HG02798 (cell line): ENCODE results near the gene HAUS7.
"Not testable (repeated sequence)": the region's sequence is repeated elsewhere in the genome, so short reads cannot be mapped to it uniquely, and the experiment has no call there.

Experiments
- ATAC-seq: cut with Tn5 transposase; IDR thresholded peaks from one replicate; pipeline ENCODE4 v1.9.1; 2021; ENCODE audit warnings: mild to moderate bottlenecking; ENCODE audit not compliant: unreplicated experiment, poor library complexity

HAUS7 gene

GRCh38 chrX:153412746-153413720, 57.3 kb downstream of the HAUS7 start:
- no peak for ATAC-seq

DNA sequence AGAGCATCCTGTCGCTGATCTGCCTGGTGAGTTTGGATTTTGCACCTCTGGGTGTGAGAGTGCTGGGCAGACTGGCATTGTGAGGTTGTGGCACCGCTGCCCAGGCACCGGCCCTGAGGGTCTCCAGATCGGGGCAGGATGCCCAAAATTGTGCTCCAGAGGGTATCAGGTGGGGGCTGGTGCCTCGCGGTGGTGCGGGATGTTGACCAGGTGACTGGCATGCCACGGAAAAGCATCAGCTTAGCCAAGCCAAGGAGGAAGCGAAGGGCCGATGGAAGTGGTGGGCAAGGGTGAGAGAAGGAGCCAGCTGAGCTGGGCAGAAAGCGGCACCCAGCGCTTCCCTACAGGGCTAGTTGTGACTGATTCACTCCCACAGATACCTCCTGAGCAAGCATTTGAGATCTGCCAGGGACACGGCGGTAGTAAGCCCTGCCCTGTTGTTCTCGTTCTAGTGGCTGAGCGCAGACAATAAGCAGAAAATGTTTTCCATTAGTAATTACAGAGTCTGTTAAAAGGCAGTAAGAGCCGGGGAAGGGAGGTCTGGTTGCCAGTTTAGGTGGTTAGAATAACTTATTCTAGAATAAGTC, 58.3 kb downstream of the HAUS7 start:
- no peak for ATAC-seq

- ATAC-seq = peak; percentile 81
These were observed 59.0 kb downstream of the HAUS7 start, which contains the start of gene ZFP92 for GRCh38 chrX:153411255-153411987. ZFP92 (plus strand) TSS chrX:153411472; CDS start chrX:153418323, 6,851 bp downstream.

DNA sequence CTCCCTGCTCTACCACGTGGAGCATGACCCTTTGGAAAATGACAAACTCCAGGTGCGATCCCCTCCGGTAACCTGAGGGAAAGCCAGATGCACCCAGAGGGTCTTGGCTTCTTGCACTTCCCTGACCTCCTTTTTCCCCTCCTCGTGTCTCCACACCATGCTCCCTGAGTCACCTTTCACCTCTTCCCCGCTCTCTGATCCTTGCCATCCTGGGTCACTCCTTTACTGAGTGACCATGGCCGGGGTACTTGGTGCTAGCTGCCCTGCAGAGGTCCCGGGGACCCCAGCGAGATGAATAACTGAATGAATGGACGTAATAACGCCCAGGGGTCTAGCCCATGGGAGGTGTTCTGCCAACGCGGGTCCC, 59.5 kb downstream of the HAUS7 start:
- no peak for ATAC-seq

- ATAC-seq = no peak
These were observed 60.0 kb downstream of the HAUS7 start for GRCh38 chrX:153410373-153410772.

DNA sequence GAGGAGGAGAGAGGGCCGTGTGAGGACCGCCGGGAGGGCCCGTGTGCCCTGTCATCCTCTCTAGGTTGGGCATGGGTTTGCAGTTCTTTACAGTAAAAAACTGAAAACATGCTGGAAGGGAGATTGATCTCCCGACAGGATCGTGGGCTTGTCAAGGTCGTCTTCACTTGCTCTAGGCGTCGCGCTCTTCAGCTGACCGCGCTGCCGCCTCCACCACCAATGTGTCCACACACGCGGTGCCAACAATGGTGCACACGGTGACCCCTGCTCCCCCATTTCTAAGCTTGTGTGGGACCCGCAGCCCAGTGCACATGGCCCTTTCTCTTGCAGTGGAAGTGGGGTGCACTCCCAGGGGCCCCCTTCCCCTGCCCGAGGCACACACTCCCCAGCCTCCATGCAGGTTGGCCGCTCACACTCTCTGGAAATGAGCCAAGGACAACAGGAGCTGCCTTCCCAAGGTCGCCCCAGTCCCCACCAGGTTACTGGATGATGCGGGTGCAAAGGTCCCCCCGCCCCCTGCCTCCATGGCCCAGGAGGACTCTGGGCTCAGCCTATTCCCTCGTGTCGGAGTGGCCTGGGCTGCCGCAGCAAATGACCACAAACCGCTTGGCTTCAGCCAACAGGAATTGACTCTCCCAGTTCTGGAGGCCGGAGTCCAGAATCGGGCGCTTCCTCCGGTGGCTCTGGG, 60.8 kb downstream of the HAUS7 start:
- no peak for ATAC-seq

DNA sequence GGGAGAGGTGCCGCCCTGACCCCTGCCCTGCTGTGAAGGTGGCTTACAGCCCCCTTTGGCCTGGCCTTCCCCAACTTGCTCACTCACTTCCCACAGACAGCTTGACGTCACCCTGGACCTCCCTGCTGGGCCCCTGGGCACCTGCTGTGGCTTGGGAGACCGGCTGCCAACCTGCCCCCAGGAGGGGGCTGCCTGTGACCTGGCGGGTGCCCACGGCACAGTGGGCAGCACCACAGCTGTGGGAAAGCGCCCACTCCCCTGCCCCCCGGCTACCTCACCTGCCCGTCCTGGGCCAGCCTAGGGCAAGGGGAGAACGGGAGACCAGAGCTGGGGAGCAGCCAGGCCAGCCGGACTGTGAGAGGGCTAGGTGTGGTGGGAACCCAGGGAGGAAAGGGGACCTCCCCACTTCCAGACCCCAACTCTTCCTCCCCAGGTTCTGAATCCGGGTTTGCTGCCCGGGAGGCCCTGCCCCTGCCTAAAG, 61.5 kb downstream of the HAUS7 start:
- no peak for ATAC-seq

GRCh38 chrX:153408221-153408721, 62.1 kb downstream of the HAUS7 start:
- ATAC-seq = no peak

- no peak for ATAC-seq
These were observed 62.6 kb downstream of the HAUS7 start for GRCh38 chrX:153407736-153408135.

DNA sequence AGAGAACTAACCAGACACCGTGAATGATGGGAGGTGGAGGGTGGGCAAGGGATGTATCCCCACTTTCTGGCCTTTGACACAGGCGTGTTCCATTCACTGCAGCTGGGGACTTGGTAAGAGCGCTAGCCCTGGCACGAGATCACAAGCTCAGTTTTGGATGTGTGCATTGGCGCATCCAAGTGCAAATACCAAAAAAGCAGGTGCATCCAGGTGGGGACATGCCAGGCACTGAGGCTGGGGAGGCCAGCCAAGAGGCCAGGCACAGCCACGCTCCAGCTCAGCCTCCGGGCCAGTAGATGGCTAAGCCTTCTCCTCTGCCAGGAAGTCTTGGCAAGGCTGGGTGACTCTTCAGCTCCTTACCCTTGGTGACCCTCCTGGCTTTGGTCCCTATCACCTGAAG, 63.5 kb downstream of the HAUS7 start:
- ATAC-seq = no peak

DNA sequence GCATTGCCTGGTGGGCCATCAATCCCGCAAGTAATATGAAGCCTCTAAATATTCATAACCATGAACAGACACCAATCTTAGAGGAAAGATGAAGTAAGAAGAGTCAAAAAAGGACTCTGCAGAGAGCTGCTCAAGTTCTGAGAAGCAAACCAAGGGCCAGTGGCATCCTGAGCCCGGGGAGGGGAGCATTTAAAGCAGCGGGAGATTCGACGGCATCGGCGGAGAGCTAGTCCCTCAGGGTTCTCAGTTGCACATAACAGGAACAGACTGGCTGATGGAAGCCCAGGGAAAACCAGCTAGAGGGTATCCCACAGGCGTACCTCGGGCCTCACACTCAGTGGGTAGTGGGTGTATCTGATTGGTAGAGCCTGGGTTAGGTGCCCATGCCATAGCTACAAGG, 64.4 kb downstream of the HAUS7 start:
- ATAC-seq = no peak

DNA sequence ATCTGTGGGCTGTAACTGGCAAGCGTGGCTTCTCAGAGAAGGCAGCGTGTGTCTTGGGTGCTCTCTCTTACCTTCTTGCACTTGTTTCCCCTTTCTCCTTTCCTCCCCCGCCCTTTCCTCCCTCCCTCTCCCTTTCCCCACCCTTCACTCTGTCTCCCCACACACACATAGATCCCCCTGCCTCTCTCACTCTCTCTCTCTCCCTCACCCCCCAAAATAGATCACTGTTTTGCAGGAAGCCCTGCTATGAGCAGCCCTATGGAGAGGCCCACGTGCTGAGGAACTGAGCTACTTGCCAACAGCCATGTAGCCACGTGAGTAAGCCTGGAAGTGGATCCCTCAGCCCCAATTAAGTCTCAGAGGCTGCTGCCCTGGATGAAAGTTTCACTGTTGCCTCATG, 65.0 kb downstream of the HAUS7 start:
- ATAC-seq = no peak

GRCh38 chrX:153404333-153404732, 66.0 kb downstream of the HAUS7 start:
- ATAC-seq = not testable (repeated sequence)

DNA sequence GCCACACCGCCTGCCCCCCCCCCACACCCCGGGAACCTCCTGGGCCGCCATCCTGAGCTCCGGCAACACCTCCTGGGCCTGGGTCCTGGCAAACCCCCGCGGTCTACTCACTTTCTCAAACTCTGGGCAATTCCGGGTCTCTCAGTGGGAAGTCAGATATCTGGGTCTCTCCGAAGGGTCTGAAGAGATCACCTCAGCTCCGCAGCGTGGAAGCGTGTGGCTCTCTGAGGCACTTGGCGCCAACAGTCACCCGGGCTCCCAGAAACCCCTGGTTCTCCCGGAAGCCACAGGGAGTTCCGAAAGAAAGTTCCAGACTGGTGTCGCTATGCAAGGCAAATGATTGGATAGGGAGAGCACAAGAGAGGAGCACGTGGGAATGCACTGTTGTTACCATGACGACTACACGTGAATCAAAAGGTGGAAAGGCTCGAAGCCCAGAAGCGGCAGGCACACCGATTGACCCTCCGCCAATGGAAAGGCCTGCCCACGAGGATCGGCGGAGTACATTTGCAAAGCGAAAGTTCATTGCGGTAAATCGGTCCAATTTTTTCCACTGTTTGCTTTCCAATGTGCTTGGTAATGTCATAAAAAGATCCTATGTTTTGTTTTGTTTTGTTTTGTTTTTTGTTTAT, 69.1 kb downstream of the HAUS7 start, which contains the start of gene PNMA6E:
Gene PNMA6E (minus strand): TSS at position 218 of the 632 bp plus-strand sequence. CDS start 2,501 bp downstream, outside the sequence.
- no peak for ATAC-seq

- ATAC-seq = peak; percentile 57
These were observed 69.9 kb downstream of the HAUS7 start for GRCh38 chrX:153400146-153401132.

DNA sequence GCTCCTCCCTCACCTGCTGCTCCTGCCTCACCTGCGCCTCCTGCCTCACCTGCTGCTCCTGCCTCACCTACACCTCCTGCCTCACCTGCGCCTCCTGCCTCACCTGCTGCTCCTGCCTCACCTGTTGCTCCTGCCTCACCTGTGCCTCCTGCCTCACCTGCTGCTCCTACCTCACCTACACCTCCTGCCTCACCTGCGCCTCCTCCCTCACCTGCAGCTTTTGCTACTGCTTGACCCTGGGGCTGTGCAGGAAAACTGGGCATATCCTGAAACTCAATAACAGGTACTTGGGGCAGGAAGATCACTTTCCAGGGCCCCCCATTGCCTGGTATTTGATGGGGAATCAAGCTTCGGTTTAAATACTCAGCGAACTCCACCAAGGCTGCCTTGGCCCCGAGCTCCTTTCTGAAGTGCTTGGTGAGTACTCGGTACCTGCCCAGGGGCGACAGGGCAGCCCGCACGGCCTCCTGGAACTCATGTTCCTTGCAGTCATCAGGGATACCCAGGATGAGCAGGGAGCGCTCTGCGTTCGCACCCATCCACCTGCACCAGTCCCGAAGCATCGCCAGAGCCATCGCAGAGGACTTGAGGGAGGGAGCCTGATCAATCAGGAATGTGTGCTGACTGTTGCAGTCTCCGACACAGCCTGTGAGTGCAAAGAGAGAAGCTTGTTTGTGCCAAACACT, 72.0 kb downstream of the HAUS7 start:
- ATAC-seq = no peak
